PC-9 (cell line): ENCODE measurements around the gene ZDHHC12. TPM values are rescaled to one million over a fixed set of nuclear protein-coding genes. Genes with fewer than 3 reads are reported as not detected.

Experiments
- BruUV-seq: library from RNA; stranded (reverse); fragments of 400-500 nt; replicated peaks from 2 replicates; lab custom pipeline; 2021; lab: Mats Ljungman, UMichigan
- CTCF ChIA-PET: fragments of 300-600 bp; sonication (Branson Sonifier 250); formaldehyde crosslinking; loops from one replicate; lab custom pipeline; 2022; ENCODE audit warnings: antibody characterized with exemption; lab: Charles Lee
- POLR2A ChIA-PET: fragments of 300-600 bp; sonication (Branson Sonifier 250); formaldehyde crosslinking; loops from one replicate; lab custom pipeline; 2022; ENCODE audit warnings: antibody characterized with exemption; ENCODE audit not compliant: unreplicated experiment; lab: Charles Lee
- DNase-seq, 2 experiments: peaks; one replicate each; pipeline versions ENCODE4 v3.0.0 to v3.0.0-alpha.2; 2015 to 2022; ENCODE audit warnings: mixed read lengths in 1 of 2
- H2AFZ ChIP-seq: fragments of 200-600 bp; sonication (generic); 2 replicates; pipeline ENCODE4 v1.8.1; 2017; ENCODE audit warnings: antibody characterized with exemption
- H3F3A ChIP-seq: fragments of 200-600 bp; sonication (generic); 2 replicates; pipeline ENCODE4 v1.8.1; 2017; ENCODE audit warnings: antibody characterized with exemption, mild to moderate bottlenecking, low read depth; ENCODE audit not compliant: insufficient read depth
- H3K27ac ChIP-seq: fragments of 200-600 bp; sonication (generic); 2 replicates; pipeline ENCODE4 v1.6.1; 2016; ENCODE audit warnings: mixed run types
- H3K27me3 ChIP-seq: fragments of 200-600 bp; sonication (generic); 2 replicates; pipeline ENCODE4 v1.6.1; 2016; ENCODE audit warnings: low read depth, mixed run types; ENCODE audit not compliant: insufficient read depth
- H3K36me3 ChIP-seq: fragments of 200-600 bp; sonication (generic); 2 replicates; pipeline ENCODE4 v1.6.1; 2016; ENCODE audit warnings: low read depth, mixed run types
- H3K4me1 ChIP-seq: fragments of 200-600 bp; sonication (generic); replicated peaks from 2 replicates; pipeline ENCODE4 v1.6.1; 2016; ENCODE audit warnings: mixed run types; ENCODE audit not compliant: insufficient read depth
- H3K4me2 ChIP-seq: fragments of 200-600 bp; sonication (generic); 2 replicates; pipeline ENCODE4 v1.6.1; 2017; ENCODE audit warnings: mixed run types
- H3K4me3 ChIP-seq: fragments of 200-600 bp; sonication (generic); 2 replicates; pipeline ENCODE4 v1.6.1; 2016; ENCODE audit warnings: mixed run types
- H3K79me2 ChIP-seq: fragments of 200-600 bp; sonication (generic); 2 replicates; pipeline ENCODE4 v1.6.1; 2017; ENCODE audit warnings: low read depth, mixed run types
- H3K9me2 ChIP-seq: fragments of 200-600 bp; sonication (generic); 2 replicates; pipeline ENCODE4 v1.8.1; 2017; ENCODE audit warnings: mild to moderate bottlenecking; ENCODE audit not compliant: insufficient read depth
- H3K9me3 ChIP-seq: fragments of 200-600 bp; sonication (generic); 2 replicates; pipeline ENCODE4 v1.8.1; 2016; ENCODE audit warnings: low read depth; ENCODE audit not compliant: insufficient read depth
- H4K20me1 ChIP-seq: fragments of 200-600 bp; sonication (generic); 2 replicates; pipeline ENCODE4 v1.8.1; 2017; ENCODE audit not compliant: insufficient read depth
- CTCF ChIP-seq: fragments of 200-600 bp; sonication (generic); conservative IDR thresholded peaks from 2 replicates; pipeline ENCODE4 v1.6.1; 2017; ENCODE audit warnings: mixed run types, antibody characterized with exemption, mild to moderate bottlenecking, moderate library complexity
- EZH2 ChIP-seq: fragments of 200-600 bp; sonication (generic); IDR thresholded peaks from 2 replicates; pipeline ENCODE4 v1.8.0; 2017; ENCODE audit warnings: antibody characterized with exemption, low read depth
- intact Hi-C: fragments of 100-400 bp; cut with micrococcal nuclease; formaldehyde crosslinking; loops from one replicate; pipeline ENCODE4 v1.10.0; 2022; ENCODE audit not compliant: unreplicated experiment
- total RNA-seq: library from RNA; stranded (reverse); gene quantifications from 2 replicates; pipeline ENCODE4 v1.2.3, GENCODE V29; 2021

The ZDHHC12 gene
- total RNA-seq, 1 experiment from 2014 or later = 102 TPM

GRCh38 chr9:128723352-128723865 lies 518 bp downstream of the ZDHHC12 start:
- DNase-seq = no peak
- H3K4me3 ChIP-seq = peak overlapping the region; percentile 80
- no peaks in the 10 kb centered on the region for H3K79me2 ChIP-seq
- H3K9me3 ChIP-seq = no peaks in the 10 kb centered on the region
- TSS peak; percentile 31 for BruUV-seq
- no peaks in the 10 kb centered on the region for H3K9me2 ChIP-seq
- no peaks in the 10 kb centered on the region; the same call in 1 of the 2 replicates for H4K20me1 ChIP-seq
- H3K4me2 ChIP-seq = peak overlapping the region; percentile 67
- no peak overlapping the region for H3K27ac ChIP-seq
- no peaks in the 10 kb centered on the region for H3K27me3 ChIP-seq
- no peak for TF ChIP-seq CTCF
- TF ChIP-seq EZH2 = no peak
- intact Hi-C loops = loop anchor here (10.0 kb wide), 1 partner anchor 91 kb away; the partner anchor contains the start of gene ENDOG
- ChIA-PET POLR2A (interaction anchor here (0.6 to 1.1 kb wide), 3 partner anchors 48 to 546 kb away, joined by 3 to 5 read pairs (median 4); no protein-coding TSS in a partner anchor), CTCF (interaction anchor here (1.3 kb wide), 1 partner anchor 94 kb away, joined by 6 read pairs; the partner anchor contains the start of gene ENDOG)
- H3F3A ChIP-seq = peaks cover 19% of the 10 kb centered on the region; the same call in 1 of the 2 replicates
- no peaks in the 10 kb centered on the region for H3K4me1 ChIP-seq
- H3K36me3 ChIP-seq = no peaks in the 10 kb centered on the region
- peak overlapping the region; percentile 89 for H2AFZ ChIP-seq

GRCh38 chr9:128722380-128723351 lies 1.3 kb downstream of the ZDHHC12 start:
- ChIA-PET CTCF (no interaction called here), POLR2A (no interaction called here)
- no peak for DNase-seq

More at GRCh38 chr9:128722380-128723351, 1.3 kb downstream of the ZDHHC12 start:
- peak overlapping the region; percentile 80; the same call in 1 of the 2 replicates for H3K4me3 ChIP-seq
- H3K79me2 ChIP-seq = no peaks in the 10 kb centered on the region
- no peaks in the 10 kb centered on the region for H3K4me1 ChIP-seq
- peak overlapping the region; percentile 67 for H3K4me2 ChIP-seq
- no TSS peak for BruUV-seq
- TF ChIP-seq CTCF (no peak), EZH2 (no peak)
- no peaks in the 10 kb centered on the region for H3K27me3 ChIP-seq
- no peaks in the 10 kb centered on the region for H3K9me3 ChIP-seq
- H3F3A ChIP-seq = peaks cover 19% of the 10 kb centered on the region; the same call in 1 of the 2 replicates
- intact Hi-C loops = loop anchor here (10.0 kb wide), 1 partner anchor 92 kb away; the partner anchor contains the start of gene ENDOG
- H3K36me3 ChIP-seq = no peaks in the 10 kb centered on the region
- H3K27ac ChIP-seq = no peak overlapping the region
- no peaks in the 10 kb centered on the region; the same call in 1 of the 2 replicates for H4K20me1 ChIP-seq
- H3K9me2 ChIP-seq = no peaks in the 10 kb centered on the region
- H2AFZ ChIP-seq = no peak overlapping the region
